Psoas muscle (tissue), 8 donors: Measurements from ENCODE around the gene CISD1. TPM values are rescaled to one million over a fixed set of nuclear protein-coding genes. Genes with fewer than 3 reads are reported as not detected.

Source experiments
- ATAC-seq, 4 donors: fragments of 200-7000 bp; cut with Tn5 transposase; one replicate each; pipeline ENCODE4 v1.9.1; 2020; ENCODE audit warnings: moderate library complexity in 3 of 4, mild to moderate bottlenecking in 2 of 4
- DNase-seq, 2 donors: peaks; one replicate each; pipeline ENCODE4 v3.0.0-alpha.2; 2020
- H3K27ac ChIP-seq: fragments of 200-600 bp; one replicate; pipeline ENCODE4 v1.8.0; 2022
- H3K27me3 ChIP-seq, 3 donors: fragments of 200-600 bp in 1 of 3; one replicate each; pipeline versions ENCODE4 v1.6.1 to v1.8.0; 2013 to 2022; ENCODE audit warnings: low read length in 2 of 3, mild to moderate bottlenecking in 2 of 3, moderate library complexity in 1 of 3; ENCODE audit not compliant: insufficient read depth in 3 of 3
- H3K36me3 ChIP-seq, 2 donors: fragments of 200-600 bp in 1 of 2; one replicate each; pipeline versions ENCODE4 v1.6.1 to v1.8.0; 2013 to 2022; ENCODE audit warnings: low read depth in 1 of 2, mild to moderate bottlenecking in 1 of 2, moderate library complexity in 1 of 2; ENCODE audit not compliant: insufficient read depth in 1 of 2
- H3K4me1 ChIP-seq: fragments of 200-600 bp; one replicate; pipeline ENCODE4 v1.8.0; 2022
- H3K4me3 ChIP-seq: fragments of 200-600 bp; one replicate; pipeline ENCODE4 v1.8.0; 2022; ENCODE audit warnings: mild to moderate bottlenecking
- H3K9me3 ChIP-seq: fragments of 200-600 bp; one replicate; pipeline ENCODE4 v1.8.0; 2022
- WGBS, 3 donors: extraction: QIAGEN DNeasy Blood & Tissue Kit; methylation state at CpG; one replicate each; pipeline versions ENCODE4 v1.1.6 to v1.1.7; 2013; 5-methylcytosine and 5-hydroxymethylcytosine counted together
- intact Hi-C, 2 donors: fragments of 100-400 bp; cut with DNase I; formaldehyde crosslinking; loops; one replicate each; pipeline versions ENCODE4 v1.11.0 to v1.14.2; 2022
- polyA plus RNA-seq, 3 donors: library from polyadenylated mRNA; stranded (reverse); fragments of 200-250 nt; gene quantifications; one replicate each; pipeline ENCODE4 v1.2.3, GENCODE V29; 2013
- total RNA-seq, 4 donors: library from RNA; stranded (reverse); fragmentation: NEBNext Ultra II Directional in 2 of 4; extraction: Animal tissue kit (Norgen Biotek cat#: 25700) in 2 of 4; gene quantifications; one replicate each; pipeline versions ENCODE4 v1.2.1 to v1.2.4, GENCODE V29; 2021 to 2023
- TF ChIP-seq, protein P1 (sequence below): fragments of 200-600 bp; IDR thresholded peaks from one replicate; pipeline ENCODE4 v1.8.0; 2022; ENCODE audit warnings: antibody characterized with exemption
- donor health status: healthy with polysubstance abuse.
- donor health status: DM: no; HTN: no; CAD: no; lungs with moderate emphysema.
- donor health status: Bipolar disorder and iron deficiency.
- donor health status: healthy.
- donor health status: DM: yes; HTN: yes; CAD: no.
- donor health status: DM: no; HTN: no; CAD: no.
- donor health status: DM: no; HTN: no; CAD: no.
- donor health status: DM: yes; HTN: yes; CAD: no.

The CISD1 gene
- total and polyA plus RNA-seq, 7 donors, result 64.5 to 134 (median 95.3) TPM

DNA sequence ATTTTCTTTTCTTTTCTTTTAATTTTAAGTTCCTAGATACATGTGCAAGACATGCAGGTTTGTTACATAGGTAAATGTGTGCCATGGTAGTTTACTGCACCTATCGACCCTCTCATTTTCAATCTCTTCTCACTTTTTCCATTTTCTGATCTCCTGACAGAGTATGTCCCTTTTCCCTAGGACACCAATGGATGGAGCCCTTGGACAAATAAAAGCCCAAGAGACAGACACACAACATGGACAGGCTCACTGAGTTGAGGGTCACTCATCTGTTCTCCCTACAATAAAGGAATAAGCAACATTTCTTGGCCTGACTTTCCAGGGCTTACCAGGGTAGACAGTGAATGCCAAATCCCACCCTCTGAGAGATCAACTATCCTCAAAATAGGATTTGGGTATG, 50.6 kb downstream of the CISD1 start:
- no peaks in the 10 kb centered on the region for H3K9me3 ChIP-seq
- DNase-seq, result no peak
- intact Hi-C loops, result no loop called here
- no peaks in the 10 kb centered on the region for H3K27me3 ChIP-seq
- no peak overlapping the region for H3K4me3 ChIP-seq
- H3K36me3 ChIP-seq, result no peaks in the 10 kb centered on the region
- 88 to 90% (median 90%) methylated on average over 1 of the region's 1 CpG for WGBS, 3 donors
- TF ChIP-seq, protein P1, sequence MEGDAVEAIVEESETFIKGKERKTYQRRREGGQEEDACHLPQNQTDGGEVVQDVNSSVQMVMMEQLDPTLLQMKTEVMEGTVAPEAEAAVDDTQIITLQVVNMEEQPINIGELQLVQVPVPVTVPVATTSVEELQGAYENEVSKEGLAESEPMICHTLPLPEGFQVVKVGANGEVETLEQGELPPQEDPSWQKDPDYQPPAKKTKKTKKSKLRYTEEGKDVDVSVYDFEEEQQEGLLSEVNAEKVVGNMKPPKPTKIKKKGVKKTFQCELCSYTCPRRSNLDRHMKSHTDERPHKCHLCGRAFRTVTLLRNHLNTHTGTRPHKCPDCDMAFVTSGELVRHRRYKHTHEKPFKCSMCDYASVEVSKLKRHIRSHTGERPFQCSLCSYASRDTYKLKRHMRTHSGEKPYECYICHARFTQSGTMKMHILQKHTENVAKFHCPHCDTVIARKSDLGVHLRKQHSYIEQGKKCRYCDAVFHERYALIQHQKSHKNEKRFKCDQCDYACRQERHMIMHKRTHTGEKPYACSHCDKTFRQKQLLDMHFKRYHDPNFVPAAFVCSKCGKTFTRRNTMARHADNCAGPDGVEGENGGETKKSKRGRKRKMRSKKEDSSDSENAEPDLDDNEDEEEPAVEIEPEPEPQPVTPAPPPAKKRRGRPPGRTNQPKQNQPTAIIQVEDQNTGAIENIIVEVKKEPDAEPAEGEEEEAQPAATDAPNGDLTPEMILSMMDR, result no peak
- peak; percentile 39 to 71 (median 57) for ATAC-seq
- H3K4me1 ChIP-seq, result peaks cover 10% of the 10 kb centered on the region
- no peak overlapping the region for H3K27ac ChIP-seq

DNA sequence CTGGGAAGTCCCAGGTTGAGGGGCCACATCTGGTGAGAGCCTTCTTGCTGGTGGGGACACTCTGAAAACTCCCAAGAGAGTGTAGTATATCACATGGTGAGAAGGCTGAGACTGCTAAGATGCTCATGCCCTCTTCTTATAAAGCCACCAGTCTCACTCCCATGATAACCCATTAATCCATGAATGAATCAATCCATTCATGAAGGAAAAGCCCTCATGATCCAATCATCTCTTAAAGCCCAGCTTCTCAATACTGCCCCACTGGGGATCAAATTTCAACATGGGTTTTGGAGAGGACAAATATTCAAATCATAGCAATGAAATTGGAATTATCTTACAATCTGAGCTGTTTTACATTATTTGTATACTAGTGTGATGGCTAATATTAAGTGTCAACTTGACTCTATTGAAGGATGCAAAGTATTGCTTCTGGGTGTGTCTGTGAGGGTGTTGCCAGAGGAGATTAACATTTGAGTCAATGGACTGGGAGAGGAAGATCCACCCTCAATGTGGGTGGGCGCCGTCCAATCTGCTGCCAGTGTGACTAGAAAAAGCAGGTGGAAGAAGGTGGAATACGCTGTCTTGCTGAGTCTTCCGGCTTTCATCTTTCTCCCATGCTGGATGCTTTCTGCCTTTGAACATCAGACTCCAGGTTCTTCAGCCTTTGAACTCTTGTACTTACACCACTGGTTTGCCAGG, 51.5 kb downstream of the CISD1 start:
- intact Hi-C loops, result no loop called here
- Histone ChIP-seq H3K4me1 (peaks cover 10% of the 10 kb centered on the region), H3K27me3 (no peaks in the 10 kb centered on the region), H3K9me3 (no peaks in the 10 kb centered on the region), H3K4me3 (no peak overlapping the region), H3K27ac (no peak overlapping the region), H3K36me3 (no peaks in the 10 kb centered on the region)
- TF ChIP-seq, protein P1, result no peak
- no peak for ATAC-seq
- 87 to 92% (median 88%) methylated on average over 4 of the region's 4 CpGs for WGBS, 3 donors
- no peak for DNase-seq

DNA sequence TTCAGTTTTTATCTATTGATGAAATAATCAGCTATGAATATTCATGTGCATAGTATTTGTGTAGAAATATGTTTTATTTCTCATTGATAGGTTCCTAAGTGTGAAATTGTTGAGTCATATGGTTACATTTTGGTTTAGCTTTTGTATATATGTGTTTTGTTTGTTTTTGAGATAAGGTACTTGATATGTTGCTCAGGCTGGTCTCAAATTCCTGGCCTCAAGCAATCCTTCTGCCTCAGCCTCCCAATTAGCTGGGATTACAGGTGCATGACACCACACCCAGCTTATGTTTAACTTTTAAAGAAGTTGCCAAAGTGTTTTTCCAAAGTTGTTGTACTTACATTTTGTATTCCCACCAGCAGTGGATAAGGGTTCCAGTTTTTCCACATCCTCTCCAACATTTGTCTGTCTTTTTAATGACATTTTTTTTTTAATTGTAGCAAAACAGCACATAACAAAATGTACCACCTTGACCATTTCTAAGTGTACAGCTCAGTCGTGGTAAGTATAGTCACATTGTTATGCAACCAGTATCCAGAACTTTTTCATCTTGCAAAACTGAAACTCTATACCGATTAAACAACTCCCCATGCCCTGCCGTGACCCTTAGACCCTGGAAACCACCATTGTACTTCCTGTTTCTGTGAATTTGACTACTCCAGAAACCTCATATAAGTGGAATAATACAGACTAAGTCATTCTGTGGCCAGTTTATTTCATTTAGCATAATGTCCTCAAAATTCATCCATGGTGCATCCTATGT, 53.3 kb downstream of the CISD1 start:
- DNase-seq (no peak), ATAC-seq (peak; percentile 50 to 86 (median 72))
- WGBS, 3 donors, result 9 to 22% (median 11%) methylated on average over 3 of the region's 3 CpGs

DNA sequence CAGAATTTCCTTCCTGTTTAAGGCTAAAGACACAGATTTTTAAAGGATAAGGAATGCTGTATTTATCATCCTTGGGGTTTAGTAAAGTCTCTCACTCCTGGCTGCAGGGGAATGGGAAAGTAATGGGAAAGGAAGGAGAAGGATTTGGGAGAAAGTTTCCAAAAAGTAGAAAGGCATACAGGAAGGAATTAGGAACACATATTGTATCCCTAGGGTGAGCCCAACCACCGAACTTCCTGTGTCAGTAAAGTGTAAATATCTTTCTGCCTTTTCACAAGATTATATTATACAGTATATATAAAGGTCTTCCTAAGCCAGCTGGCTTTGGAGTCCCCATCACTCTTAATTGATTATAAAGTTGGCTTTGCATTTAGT, 53.9 kb downstream of the CISD1 start:
- intact Hi-C loops, result no loop called here
- no peaks in the 10 kb centered on the region for H3K27me3 ChIP-seq
- ATAC-seq (peak in 1 of 4 donors; percentile 11), DNase-seq (no peak)
- H3K4me3 ChIP-seq, result no peak overlapping the region
- peak overlapping the region; percentile 44 for H3K27ac ChIP-seq
- peaks cover 10% of the 10 kb centered on the region for H3K4me1 ChIP-seq
- H3K9me3 ChIP-seq, result no peaks in the 10 kb centered on the region
- TF ChIP-seq, protein P1, result no peak
- H3K36me3 ChIP-seq, result no peaks in the 10 kb centered on the region
- WGBS, 3 donors, result 23 to 30% (median 25%) methylated on average over 1 of the region's 1 CpG

More for the DNA sequence above, 53.3 kb downstream of the CISD1 start:
- H3K9me3 ChIP-seq, result no peaks in the 10 kb centered on the region
- TF ChIP-seq, protein P1, result no peak
- no peaks in the 10 kb centered on the region for H3K27me3 ChIP-seq
- H3K36me3 ChIP-seq, result no peaks in the 10 kb centered on the region
- H3K4me1 ChIP-seq, result peaks cover 10% of the 10 kb centered on the region
- peak overlapping the region; percentile 44 for H3K27ac ChIP-seq
- intact Hi-C loops, result no loop called here
- no peak overlapping the region for H3K4me3 ChIP-seq
